GM12878 (cell line): ENCODE measurements around the gene EVX2.

Experiments
- EP300 ChIP-seq, 2 experiments: fragments of 150-350 bp in 1 of 2; IDR thresholded peaks; 2 replicates each; pipeline ENCODE4 v1.6.1; 2011 to 2012; ENCODE audit warnings: low read depth in 2 of 2, low read length in 2 of 2, borderline replicate concordance in 1 of 2, improper control_type of control experiment in 1 of 2, inconsistent platforms in 1 of 2; ENCODE audit not compliant: control insufficient read depth in 1 of 2
- FOS ChIP-seq: IDR thresholded peaks from 3 replicates; pipeline ENCODE4 v1.6.1; 2011; ENCODE audit warnings: borderline replicate concordance; ENCODE audit not compliant: insufficient read length; ENCODE audit errors: extremely low read depth
- IRF4 ChIP-seq: IDR thresholded peaks from 2 replicates; pipeline ENCODE4 v1.6.1; 2011; ENCODE audit warnings: low read depth, low read length
- JUNB ChIP-seq: IDR thresholded peaks from 2 replicates; pipeline ENCODE4 v1.6.1; 2016; ENCODE audit warnings: antibody characterized with exemption, mild to moderate bottlenecking
- KDM1A ChIP-seq: fragments of 200-600 bp; sonication (generic); IDR thresholded peaks from 2 replicates; pipeline ENCODE4 v1.6.1; 2016; ENCODE audit warnings: borderline replicate concordance
- NBN ChIP-seq: fragments of 450-650 bp; IDR thresholded peaks from 2 replicates; pipeline ENCODE4 v1.6.1; 2016
- NFYB ChIP-seq: IDR thresholded peaks from 2 replicates; pipeline ENCODE4 v1.6.1; 2011; ENCODE audit warnings: low read depth, mild to moderate bottlenecking, low read length, improper control_type of control experiment, moderate library complexity; ENCODE audit not compliant: insufficient read depth
- NR2F1 ChIP-seq: fragments of 450-650 bp; conservative IDR thresholded peaks from 2 replicates; pipeline ENCODE4 v1.6.1; 2017; ENCODE audit warnings: mild to moderate bottlenecking
- SPI1 ChIP-seq: IDR thresholded peaks from 2 replicates; pipeline ENCODE4 v1.6.1; 2011; ENCODE audit warnings: low read depth, mild to moderate bottlenecking, low read length, moderate library complexity, borderline replicate concordance; ENCODE audit not compliant: insufficient read depth
- TF ChIP-seq, protein P1 (sequence below): fragments of 450-650 bp; IDR thresholded peaks from 2 replicates; pipeline ENCODE4 v1.6.1; 2017; ENCODE audit warnings: antibody characterized with exemption, mild to moderate bottlenecking, moderate library complexity

DNA sequence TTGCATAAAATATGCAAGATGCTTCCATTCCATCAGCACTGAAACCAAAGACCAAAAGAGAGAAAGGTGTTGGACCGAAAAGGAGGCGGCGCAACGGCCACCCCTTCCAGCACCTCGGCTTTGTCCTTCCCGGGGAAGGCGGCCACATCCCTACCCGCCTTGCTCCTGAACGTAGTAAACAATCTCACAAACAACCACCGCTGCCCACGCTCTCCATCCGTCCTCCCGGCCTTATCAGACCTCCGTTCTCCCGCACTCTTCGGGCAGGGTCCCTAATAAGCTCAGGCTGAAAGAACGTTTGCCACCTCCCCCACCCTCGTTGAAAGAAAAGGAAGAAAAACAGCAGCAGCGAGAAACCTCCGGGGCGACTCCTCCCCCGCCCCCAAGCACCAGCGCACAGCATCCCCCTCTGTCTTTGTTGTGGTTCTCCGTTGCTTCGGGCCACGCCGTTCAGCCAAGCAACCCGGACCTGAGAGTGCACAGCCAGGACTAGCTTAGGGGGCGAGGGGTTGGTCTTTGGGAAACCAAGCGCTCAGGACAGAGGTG is 4.4 kb downstream of the EVX2 start:
- TF ChIP-seq, protein P1, sequence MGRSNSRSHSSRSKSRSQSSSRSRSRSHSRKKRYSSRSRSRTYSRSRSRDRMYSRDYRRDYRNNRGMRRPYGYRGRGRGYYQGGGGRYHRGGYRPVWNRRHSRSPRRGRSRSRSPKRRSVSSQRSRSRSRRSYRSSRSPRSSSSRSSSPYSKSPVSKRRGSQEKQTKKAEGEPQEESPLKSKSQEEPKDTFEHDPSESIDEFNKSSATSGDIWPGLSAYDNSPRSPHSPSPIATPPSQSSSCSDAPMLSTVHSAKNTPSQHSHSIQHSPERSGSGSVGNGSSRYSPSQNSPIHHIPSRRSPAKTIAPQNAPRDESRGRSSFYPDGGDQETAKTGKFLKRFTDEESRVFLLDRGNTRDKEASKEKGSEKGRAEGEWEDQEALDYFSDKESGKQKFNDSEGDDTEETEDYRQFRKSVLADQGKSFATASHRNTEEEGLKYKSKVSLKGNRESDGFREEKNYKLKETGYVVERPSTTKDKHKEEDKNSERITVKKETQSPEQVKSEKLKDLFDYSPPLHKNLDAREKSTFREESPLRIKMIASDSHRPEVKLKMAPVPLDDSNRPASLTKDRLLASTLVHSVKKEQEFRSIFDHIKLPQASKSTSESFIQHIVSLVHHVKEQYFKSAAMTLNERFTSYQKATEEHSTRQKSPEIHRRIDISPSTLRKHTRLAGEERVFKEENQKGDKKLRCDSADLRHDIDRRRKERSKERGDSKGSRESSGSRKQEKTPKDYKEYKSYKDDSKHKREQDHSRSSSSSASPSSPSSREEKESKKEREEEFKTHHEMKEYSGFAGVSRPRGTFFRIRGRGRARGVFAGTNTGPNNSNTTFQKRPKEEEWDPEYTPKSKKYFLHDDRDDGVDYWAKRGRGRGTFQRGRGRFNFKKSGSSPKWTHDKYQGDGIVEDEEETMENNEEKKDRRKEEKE: no peak
- TF ChIP-seq JUNB (no peak), NFYB (no peak), FOS (no peak), EP300 (IDR thresholded peaks at IDR 0.05; ENCODE audit: borderline replicate concordance in 1 of 2, control insufficient read depth in 1 of 2, low read depth in 2 of 2, low read length in 2 of 2) (no peak), KDM1A (no peak), IRF4 (no peak), NR2F1 (no peak), NBN (no peak), SPI1 (no peak)
